Panc1 (cell line): Measurements from ENCODE around the gene RIN2. TPM values are rescaled to one million over a fixed set of nuclear protein-coding genes. Genes with fewer than 3 reads are reported as not detected.

Experiments used
- ATAC-seq: fragments of 200-7000 bp; cut with Tn5 transposase; 2 replicates; pipeline ENCODE4 v1.9.1; 2020; ENCODE audit warnings: mild to moderate bottlenecking, moderate library complexity
- BruUV-seq: library from RNA; stranded (reverse); fragments of 400-500 nt; replicated peaks from 2 replicates; lab custom pipeline; 2021; lab: Mats Ljungman, UMichigan
- CTCF ChIA-PET: fragments of 300-600 bp; sonication (Branson Sonifier 250); formaldehyde crosslinking; loops from one replicate; lab custom pipeline; 2022; ENCODE audit warnings: antibody characterized with exemption; lab: Charles Lee
- POLR2A ChIA-PET: fragments of 300-600 bp; sonication (Branson Sonifier 250); formaldehyde crosslinking; loops from one replicate; lab custom pipeline; 2022; ENCODE audit warnings: antibody characterized with exemption; lab: Charles Lee
- DNase-seq: peaks from one replicate; pipeline ENCODE4 v3.0.0-alpha.2; 2010; ENCODE audit warnings: low read depth, low spot score
- H3K27ac ChIP-seq: 2 replicates; pipeline ENCODE4 v1.5.1; 2011; ENCODE audit warnings: mild to moderate bottlenecking, low read length, inconsistent platforms
- H3K27me3 ChIP-seq: fragments of 200-500 bp; sonication (Bioruptor generic); 2 replicates; pipeline ENCODE4 v1.6.0; 2014; ENCODE audit warnings: low read length, inconsistent platforms; ENCODE audit not compliant: control insufficient read depth, insufficient read depth
- H3K36me3 ChIP-seq: fragments of 200-500 bp; sonication (Bioruptor generic); 2 replicates; pipeline ENCODE4 v1.5.1; 2014; ENCODE audit warnings: inconsistent platforms, mild to moderate bottlenecking, low read length, moderate library complexity; ENCODE audit not compliant: control insufficient read depth, insufficient read depth
- H3K4me1 ChIP-seq: 2 replicates; pipeline ENCODE4 v1.5.1; 2011; ENCODE audit warnings: inconsistent platforms, mild to moderate bottlenecking, low read length, moderate library complexity; ENCODE audit not compliant: control insufficient read depth, insufficient read depth
- H3K4me3 ChIP-seq, 2 experiments: 2 replicates each; pipeline ENCODE4 v1.5.1; 2011 to 2012; ENCODE audit warnings: low read depth in 2 of 2, low read length in 2 of 2, mild to moderate bottlenecking in 2 of 2, inconsistent platforms in 1 of 2, moderate library complexity in 1 of 2
- H3K9me3 ChIP-seq: fragments of 200-500 bp; sonication (Bioruptor generic); 2 replicates; pipeline ENCODE4 v1.5.1; 2014; ENCODE audit warnings: low read depth, mild to moderate bottlenecking, inconsistent platforms, low read length, moderate library complexity; ENCODE audit not compliant: control insufficient read depth, insufficient read depth
- CTCF ChIP-seq: fragments of 450-650 bp; IDR thresholded peaks from 2 replicates; pipeline ENCODE4 v1.5.1; 2017; ENCODE audit warnings: mild to moderate bottlenecking
- POLR2AphosphoS5 ChIP-seq: IDR thresholded peaks from 2 replicates; pipeline ENCODE4 v1.6.1; 2012; ENCODE audit warnings: mild to moderate bottlenecking, low read depth, low read length, moderate library complexity
- SIN3A ChIP-seq: IDR thresholded peaks from 2 replicates; pipeline ENCODE4 v1.6.1; 2012; ENCODE audit warnings: low read depth, mild to moderate bottlenecking, low read length, moderate library complexity, borderline replicate concordance; ENCODE audit not compliant: insufficient read depth
- TCF7L2 ChIP-seq: IDR thresholded peaks from 2 replicates; pipeline ENCODE4 v1.6.1; 2011; ENCODE audit warnings: mild to moderate bottlenecking, low read depth, low read length, inconsistent platforms
- in situ Hi-C: cut with HindIII; loops from 2 replicates; pipeline ENCODE4 v1.10.0; 2016; ENCODE audit warnings: low sequenced_read_pairs, low pct_unique_long_range_greater_than_20kb
- intact Hi-C: fragments of 100-400 bp; cut with micrococcal nuclease; formaldehyde crosslinking; loops from one replicate; pipeline ENCODE4 v1.10.0; 2022; ENCODE audit not compliant: unreplicated experiment
- total RNA-seq: library from RNA; stranded (reverse); gene quantifications from one replicate; pipeline ENCODE4 v1.2.1, GENCODE V29; 2021; ENCODE audit not compliant: unreplicated experiment
- TF ChIP-seq, protein P1 (sequence below), 2 experiments: IDR thresholded peaks; 2 replicates each; pipeline ENCODE4 v1.6.1; 2011 to 2012; ENCODE audit warnings: low read depth in 2 of 2, control low read depth in 1 of 2, low read length in 1 of 2, mild to moderate bottlenecking in 1 of 2, moderate library complexity in 1 of 2; ENCODE audit not compliant: insufficient read depth in 1 of 2

The RIN2 gene
- total RNA-seq, 1 experiment from 2014 or later: 25.0 TPM

DNA sequence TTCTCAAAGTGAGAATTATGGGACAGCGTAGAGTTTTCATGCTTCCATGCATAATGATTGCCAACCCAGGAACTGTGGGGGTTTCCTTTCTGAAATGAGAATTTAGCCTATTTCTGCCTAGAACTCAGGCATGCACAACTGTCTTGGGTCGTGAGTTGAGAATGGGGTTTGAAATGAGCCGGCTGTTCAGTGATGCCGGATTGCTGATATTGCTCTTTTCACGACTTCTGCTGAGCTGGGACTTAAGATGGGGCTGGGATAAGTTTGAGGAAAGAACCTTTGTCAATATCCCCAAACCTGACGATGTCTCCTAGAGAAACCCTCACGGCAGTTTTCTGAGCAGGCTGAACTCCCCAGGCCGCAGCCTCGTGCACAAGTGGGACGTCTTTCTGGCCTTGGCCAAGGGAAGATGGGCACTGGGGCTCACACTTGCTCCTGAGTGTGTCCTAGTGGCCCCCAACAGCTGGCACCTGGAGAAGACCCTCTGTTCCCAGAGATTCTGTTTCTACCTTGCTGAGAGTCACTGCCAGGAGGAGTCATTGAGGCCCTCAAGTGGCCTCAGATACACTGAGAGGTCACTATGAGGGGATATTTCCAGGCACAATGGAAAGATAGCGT, 34.1 kb upstream of the RIN2 start:
- Histone ChIP-seq H3K4me1 (no peaks in the 10 kb centered on the region), H3K4me3 (no peak overlapping the region), H3K9me3 (no peaks in the 10 kb centered on the region), H3K36me3 (no peaks in the 10 kb centered on the region), H3K27ac (no peak overlapping the region), H3K27me3 (no peaks in the 10 kb centered on the region)
- ChIA-PET POLR2A (no interaction called here), CTCF (no interaction called here)
- BruUV-seq: no TSS peak
- DNase-seq (no peak), ATAC-seq (no peak)
- no peak for TF ChIP-seq CTCF
- TF ChIP-seq SIN3A: no peak
- TF ChIP-seq TCF7L2: no peak
- no peak for TF ChIP-seq POLR2AphosphoS5
- TF ChIP-seq, protein P1, sequence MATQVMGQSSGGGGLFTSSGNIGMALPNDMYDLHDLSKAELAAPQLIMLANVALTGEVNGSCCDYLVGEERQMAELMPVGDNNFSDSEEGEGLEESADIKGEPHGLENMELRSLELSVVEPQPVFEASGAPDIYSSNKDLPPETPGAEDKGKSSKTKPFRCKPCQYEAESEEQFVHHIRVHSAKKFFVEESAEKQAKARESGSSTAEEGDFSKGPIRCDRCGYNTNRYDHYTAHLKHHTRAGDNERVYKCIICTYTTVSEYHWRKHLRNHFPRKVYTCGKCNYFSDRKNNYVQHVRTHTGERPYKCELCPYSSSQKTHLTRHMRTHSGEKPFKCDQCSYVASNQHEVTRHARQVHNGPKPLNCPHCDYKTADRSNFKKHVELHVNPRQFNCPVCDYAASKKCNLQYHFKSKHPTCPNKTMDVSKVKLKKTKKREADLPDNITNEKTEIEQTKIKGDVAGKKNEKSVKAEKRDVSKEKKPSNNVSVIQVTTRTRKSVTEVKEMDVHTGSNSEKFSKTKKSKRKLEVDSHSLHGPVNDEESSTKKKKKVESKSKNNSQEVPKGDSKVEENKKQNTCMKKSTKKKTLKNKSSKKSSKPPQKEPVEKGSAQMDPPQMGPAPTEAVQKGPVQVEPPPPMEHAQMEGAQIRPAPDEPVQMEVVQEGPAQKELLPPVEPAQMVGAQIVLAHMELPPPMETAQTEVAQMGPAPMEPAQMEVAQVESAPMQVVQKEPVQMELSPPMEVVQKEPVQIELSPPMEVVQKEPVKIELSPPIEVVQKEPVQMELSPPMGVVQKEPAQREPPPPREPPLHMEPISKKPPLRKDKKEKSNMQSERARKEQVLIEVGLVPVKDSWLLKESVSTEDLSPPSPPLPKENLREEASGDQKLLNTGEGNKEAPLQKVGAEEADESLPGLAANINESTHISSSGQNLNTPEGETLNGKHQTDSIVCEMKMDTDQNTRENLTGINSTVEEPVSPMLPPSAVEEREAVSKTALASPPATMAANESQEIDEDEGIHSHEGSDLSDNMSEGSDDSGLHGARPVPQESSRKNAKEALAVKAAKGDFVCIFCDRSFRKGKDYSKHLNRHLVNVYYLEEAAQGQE (IDR thresholded peaks at IDR 0.05; ENCODE audit: insufficient read depth in 1 of 2, low read depth in 2 of 2, low read length in 1 of 2): no peak
- intact Hi-C loops: no loop called here
- in situ Hi-C loops: no loop called here

DNA sequence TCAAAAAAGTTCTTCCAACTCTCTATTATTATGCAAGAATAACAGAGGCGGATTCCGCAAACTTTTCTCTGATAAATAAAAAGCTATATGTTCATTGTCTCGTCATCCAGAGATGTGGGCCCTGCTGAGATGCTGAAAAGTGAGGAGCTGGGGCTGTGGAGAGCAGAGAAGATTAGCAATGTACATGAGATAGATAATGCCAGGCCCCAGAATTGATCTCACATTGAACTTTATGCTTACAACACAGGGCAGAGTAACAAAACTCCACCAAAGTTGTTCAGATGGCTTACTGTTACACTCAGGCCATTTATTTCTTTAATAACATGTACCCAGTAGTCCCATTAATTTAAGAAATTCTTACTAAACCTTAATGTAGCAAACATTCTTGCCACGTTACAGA, 32.7 kb upstream of the RIN2 start:
- ChIA-PET POLR2A (no interaction called here), CTCF (no interaction called here)
- Histone ChIP-seq H3K9me3 (no peaks in the 10 kb centered on the region), H3K27ac (no peak overlapping the region), H3K4me1 (no peaks in the 10 kb centered on the region), H3K27me3 (no peaks in the 10 kb centered on the region), H3K4me3 (no peak overlapping the region), H3K36me3 (no peaks in the 10 kb centered on the region)
- ATAC-seq (no peak), DNase-seq (no peak)
- TF ChIP-seq, protein P1 (IDR thresholded peaks at IDR 0.05; ENCODE audit: insufficient read depth in 1 of 2, low read depth in 2 of 2, low read length in 1 of 2): no peak
- no peak for TF ChIP-seq CTCF
- no peak for TF ChIP-seq SIN3A
- no peak for TF ChIP-seq POLR2AphosphoS5
- TF ChIP-seq TCF7L2: no peak
- intact Hi-C loops (no loop called here), in situ Hi-C loops (no loop called here)
- no TSS peak for BruUV-seq
